SW480 (cell line): Measurements from ENCODE around the gene RAB6B.

Experiments used
- DNase-seq: peaks from one replicate; pipeline ENCODE4 v3.0.0-alpha.2; 2016; ENCODE audit warnings: low spot score

RAB6B gene

GRCh38 chr3:133835961-133836360, 59.7 kb downstream of the RAB6B start:
- DNase-seq, result no peak

GRCh38 chr3:133835418-133835743, 60.3 kb downstream of the RAB6B start:
- DNase-seq, result no peak

GRCh38 chr3:133834621-133835417, 60.9 kb downstream of the RAB6B start:
- DNase-seq, result no peak

GRCh38 chr3:133833880-133834620, 61.6 kb downstream of the RAB6B start:
- DNase-seq, result no peak

- DNase-seq, result no peak
Measured at GRCh38 chr3:133833267-133833666, 62.4 kb downstream of the RAB6B start.

GRCh38 chr3:133832802-133833144, 62.9 kb downstream of the RAB6B start:
- DNase-seq, result no peak

GRCh38 chr3:133831966-133832801, 63.5 kb downstream of the RAB6B start:
- DNase-seq, result peak; percentile 10

GRCh38 chr3:133830071-133830470, 65.6 kb downstream of the RAB6B start:
- DNase-seq, result no peak

- DNase-seq, result no peak
Measured at GRCh38 chr3:133829310-133829707, 66.4 kb downstream of the RAB6B start.

- DNase-seq, result no peak
Measured at GRCh38 chr3:133828576-133829309, 66.9 kb downstream of the RAB6B start.

GRCh38 chr3:133827684-133828083, 68.0 kb downstream of the RAB6B start:
- DNase-seq, result no peak

- no peak for DNase-seq
Measured at GRCh38 chr3:133827136-133827535, 68.5 kb downstream of the RAB6B start.

- DNase-seq, result no peak
Measured at GRCh38 chr3:133825969-133826727, 69.5 kb downstream of the RAB6B start.

GRCh38 chr3:133824961-133825485, 70.7 kb downstream of the RAB6B start:
- DNase-seq, result no peak

- DNase-seq, result no peak
Measured at GRCh38 chr3:133821767-133822638, 73.7 kb downstream of the RAB6B start.

GRCh38 chr3:133820889-133821675, 74.6 kb downstream of the RAB6B start:
- no peak for DNase-seq

- DNase-seq, result no peak
Measured at GRCh38 chr3:133820129-133820528, 75.6 kb downstream of the RAB6B start.

GRCh38 chr3:133815386-133815785, 80.3 kb downstream of the RAB6B start:
- no peak for DNase-seq

GRCh38 chr3:133812872-133813271, 82.8 kb downstream of the RAB6B start:
- no peak for DNase-seq
